PFSK-1 (cell line): ENCODE measurements around the gene SLC4A1. TPM values are rescaled to one million over a fixed set of nuclear protein-coding genes. Genes with fewer than 3 reads are reported as not detected.

Experiments
- FOXP2 ChIP-seq: optimal IDR thresholded peaks from 2 replicates; pipeline ENCODE3; 2011; ENCODE audit warnings: borderline replicate concordance, control low read depth, inconsistent platforms; ENCODE audit not compliant: insufficient read depth; ENCODE audit errors: extremely low read length, extremely low read depth
- POLR2AphosphoS5 ChIP-seq: IDR thresholded peaks from 2 replicates; pipeline ENCODE4 v1.6.1; 2012; ENCODE audit warnings: low read depth, mild to moderate bottlenecking, control low read depth, low read length, moderate library complexity
- REST ChIP-seq, 2 experiments: IDR thresholded peaks; 2 replicates each; pipeline versions ENCODE4 v1.6.1 to v1.8.0; 2011 to 2012; ENCODE audit warnings: low read depth in 2 of 2, low read length in 2 of 2, control low read depth in 1 of 2, inconsistent platforms in 1 of 2, mild to moderate bottlenecking in 1 of 2, moderate library complexity in 1 of 2; ENCODE audit not compliant: insufficient read depth in 1 of 2
- SIN3A ChIP-seq: IDR thresholded peaks from 2 replicates; pipeline ENCODE4 v1.6.1; 2012; ENCODE audit warnings: mild to moderate bottlenecking, low read length, moderate library complexity, borderline replicate concordance; ENCODE audit not compliant: insufficient read depth
- TAF1 ChIP-seq: IDR thresholded peaks from 2 replicates; pipeline ENCODE4 v1.6.1; 2012; ENCODE audit warnings: low read length, control low read depth, borderline replicate concordance; ENCODE audit not compliant: insufficient read depth
- polyA plus RNA-seq: library from polyadenylated mRNA; unstranded; fragments of >200 nt; gene quantifications from one replicate; pipeline ENCODE4 v1.2.1, GENCODE V29; 2012; ENCODE audit warnings: low read depth, missing spikeins; ENCODE audit not compliant: insufficient read length

The SLC4A1 gene
- not detected for polyA plus RNA-seq

DNA sequence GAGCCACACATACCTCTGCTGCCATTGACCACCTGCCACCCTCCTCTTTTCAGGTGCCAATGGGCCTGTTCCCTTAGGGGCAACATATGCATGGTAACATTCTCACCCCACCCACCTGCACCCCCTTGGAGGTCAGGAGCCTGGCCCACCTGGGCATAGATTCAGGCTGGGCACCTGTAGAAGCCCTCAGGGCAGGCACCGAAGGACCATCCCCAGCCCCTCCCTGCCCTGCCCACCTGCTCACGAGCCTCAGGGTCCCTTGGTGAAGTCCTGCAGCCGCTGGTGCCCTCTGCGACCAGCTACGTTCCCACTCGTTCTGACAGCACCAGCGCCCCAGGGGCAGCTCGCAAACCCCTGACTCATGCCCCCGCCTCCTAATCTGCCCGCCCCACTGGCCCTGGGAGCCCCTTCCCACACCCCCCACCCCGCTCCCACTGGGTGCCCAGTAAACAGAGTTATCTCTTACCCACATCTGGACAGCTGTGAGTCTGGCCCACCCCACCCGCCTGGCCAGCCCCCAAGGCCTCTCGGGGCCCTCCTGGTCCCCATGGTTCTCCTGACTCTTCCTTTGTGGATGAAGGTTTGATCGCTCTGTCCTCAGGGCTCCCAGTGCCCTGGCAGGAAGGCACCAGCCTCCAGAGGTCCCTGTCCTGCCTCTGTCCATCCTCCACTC is at the start of gene SLC4A1:
TSS of gene SLC4A1 (minus strand) at position 318 of the 673 bp plus-strand sequence. CDS start 5,269 bp downstream, outside the sequence.
- no peak for TF ChIP-seq SIN3A
- TF ChIP-seq TAF1 = no peak
- TF ChIP-seq POLR2AphosphoS5 = no peak
- TF ChIP-seq REST (IDR thresholded peaks at IDR 0.05; ENCODE audit: insufficient read depth in 1 of 2, low read depth in 2 of 2, low read length in 2 of 2) = no peak
- TF ChIP-seq FOXP2 = no peak

- TF ChIP-seq POLR2AphosphoS5 (no peak; the same call in 1 of the 2 replicates), TAF1 (no peak), FOXP2 (no peak), REST (IDR thresholded peaks at IDR 0.05; ENCODE audit: insufficient read depth in 1 of 2, low read depth in 2 of 2, low read length in 2 of 2) (no peak), SIN3A (no peak)
Measured at GRCh38 chr17:44317545-44317944, 49.6 kb upstream of the SLC4A1 start.

- TF ChIP-seq POLR2AphosphoS5 (no peak), TAF1 (no peak), FOXP2 (no peak), SIN3A (no peak), REST (IDR thresholded peaks at IDR 0.05; ENCODE audit: insufficient read depth in 1 of 2, low read depth in 2 of 2, low read length in 2 of 2) (no peak)
Measured at GRCh38 chr17:44315760-44316731, 48.1 kb upstream of the SLC4A1 start.

- no peak for TF ChIP-seq REST (IDR thresholded peaks at IDR 0.05; ENCODE audit: insufficient read depth in 1 of 2, low read depth in 2 of 2, low read length in 2 of 2)
- TF ChIP-seq FOXP2 = peak; percentile 39
Measured at GRCh38 chr17:44314869-44315661, 47.1 kb upstream of the SLC4A1 start.
